BJ (cell line): ENCODE results near the gene CAPN14. TPM values are rescaled to one million over a fixed set of nuclear protein-coding genes. Genes with fewer than 3 reads are reported as not detected.

Source experiments
- polyA plus RNA-seq: library from polyadenylated mRNA; depleted of rRNA; stranded (reverse); fragments of >200 nt; gene quantifications from 2 replicates; pipeline ENCODE4 v1.2.3, GENCODE V29; 2011; rRNA removed
- small RNA-seq: library from RNA; depleted of rRNA; stranded (forward); fragments of <200 nt; gene quantifications from one replicate; pipeline ENCODE3, GENCODE V24; 2012; ENCODE audit warnings: low replicate concordance, low read depth; ENCODE audit not compliant: insufficient read length

Gene CAPN14
- polyA plus RNA-seq, 1 experiment = 0.10 TPM

Small RNAs within 50 kb of the gene (small RNA-seq; reads per million reads assigned to genes)
- gene RNA5SP90 = not detected

Other genes with a start within 250 kb of the CAPN14 start
- 1.9 and 3.5 TPM in 2 replicates for gene GALNT14, start 79.1 kb downstream of the CAPN14 start, polyA plus RNA-seq
- 46.5 and 69.4 TPM in 2 replicates for gene EHD3, start 16.6 kb upstream of the CAPN14 start, polyA plus RNA-seq
- 0.47 and 0.69 TPM in 2 replicates for gene XDH, start 197.2 kb upstream of the CAPN14 start, polyA plus RNA-seq